ENCODE results near the gene TTYH3. TPM values are rescaled to one million over a fixed set of nuclear protein-coding genes. Genes with fewer than 3 reads are reported as not detected.

TTYH3 gene
- total and polyA plus RNA-seq, 2 of the 13 experiments (the other 11 are each of a cell fraction or from before 2014, with no cell fraction given), result 26.3 to 50.0 TPM

GRCh38 chr7:2616387-2617324 is 15.1 kb upstream of the TTYH3 start:
- WGBS (ENCODE audit: low lambda C conversion rate), result 89% methylated on average over 14 of the region's 33 CpGs
- no peak for FAIRE-seq
- ATAC-seq, result no peak
- in situ Hi-C loops (cut with HindIII; ENCODE audit: extremely low pct_ligation_motif_present, low pct_unique_long_range_greater_than_20kb), result no loop called here
- H4K20me1 ChIP-seq (ENCODE audit: insufficient read depth, low read length), result no peaks in the 10 kb centered on the region
- peaks cover 8% of the 10 kb centered on the region for H3K79me2 ChIP-seq (ENCODE audit: insufficient read depth, low read length)
- ChIA-PET CTCF (ENCODE audit: low intra/inter-chr PET ratio, low total read pairs) (no interaction called here), POLR2A (interaction anchor here (1.4 kb wide), 1 partner anchor 15 kb away, joined by 4 read pairs; the partner anchor contains the start of gene TTYH3)
- H2AFZ ChIP-seq (ENCODE audit: low read length), result no peak overlapping the region
- no TSS peak for BruUV-seq (replicated peaks)
- no peak overlapping the region for H3K4me2 ChIP-seq (ENCODE audit: low read depth, low read length)
- DNase-seq (ENCODE audit: low spot score), result no peak
- H3K27ac ChIP-seq (ENCODE audit: extremely low read length, insufficient read depth, low read length), result no peak overlapping the region
- no peak overlapping the region for H3K4me3 ChIP-seq (replicated peaks in 1 of 3; ENCODE audit: insufficient read depth in 1 of 3, low read depth in 2 of 3, low read length in 3 of 3)
- H3K36me3 ChIP-seq (replicated peaks in 1 of 2; ENCODE audit: control insufficient read depth in 1 of 2, insufficient read depth in 2 of 2, low read length in 2 of 2), result no peaks in the 10 kb centered on the region; a peak in 1 of 5 replicates
- H3K9ac ChIP-seq (ENCODE audit: insufficient read depth, low read depth, low read length), result no peak overlapping the region
- intact Hi-C loops (cut with micrococcal nuclease; ENCODE audit: unreplicated experiment), result no loop called here
- H3K4me1 ChIP-seq (ENCODE audit: insufficient read depth, low read length), result peaks cover 79% of the 10 kb centered on the region
- H3K27me3 ChIP-seq (ENCODE audit: control insufficient read depth in 1 of 2, insufficient read depth in 2 of 2, low read length in 2 of 2), result no peaks in the 10 kb centered on the region; a peak in 1 of 5 replicates
- H3K9me3 ChIP-seq (ENCODE audit: low read length), result no peaks in the 10 kb centered on the region
- no peak for TF ChIP-seq MEIS2 (CRISPR knock-in tag; IDR thresholded peaks at IDR 0.05)
- TF ChIP-seq FOXO4 (CRISPR knock-in tag; conservative IDR thresholded peaks at IDR 0.05), result no peak
- TF ChIP-seq KLF15 (CRISPR knock-in tag; IDR thresholded peaks at IDR 0.05; ENCODE audit: borderline replicate concordance), result no peak
- no peak for TF ChIP-seq HIC2 (CRISPR knock-in tag; IDR thresholded peaks at IDR 0.05; ENCODE audit: low read depth)
- TF ChIP-seq ZNF468 (CRISPR knock-in tag; IDR thresholded peaks at IDR 0.05), result no peak
- TF ChIP-seq MXD1 (CRISPR knock-in tag; IDR thresholded peaks at IDR 0.05), result no peak
- no peak for TF ChIP-seq PBX3 (CRISPR knock-in tag; IDR thresholded peaks at IDR 0.05; ENCODE audit: borderline replicate concordance)
- TF ChIP-seq HOXA7 (CRISPR knock-in tag; IDR thresholded peaks at IDR 0.05), result no peak
- no peak for TF ChIP-seq ZMAT3 (CRISPR knock-in tag; conservative IDR thresholded peaks at IDR 0.05)
- TF ChIP-seq STAT6 (CRISPR knock-in tag; IDR thresholded peaks at IDR 0.05; ENCODE audit: borderline replicate concordance), result no peak
- TF ChIP-seq SNAPC5 (CRISPR knock-in tag; IDR thresholded peaks at IDR 0.05; ENCODE audit: borderline replicate concordance), result no peak
- no peak for TF ChIP-seq ZNF580 (CRISPR knock-in tag; IDR thresholded peaks at IDR 0.05; ENCODE audit: borderline replicate concordance, low read depth)
- no peak for TF ChIP-seq ZBTB3 (CRISPR knock-in tag; IDR thresholded peaks at IDR 0.05; ENCODE audit: borderline replicate concordance, low read depth)

Data from HepG2 (cell line).